HG03442 (cell line): Measurements from ENCODE around the gene ADGB.
A peak's percentile ranks its signal among the peaks of the same experiment; 100 is the strongest.
"Not testable (repeated sequence)": the region's sequence is repeated elsewhere in the genome, so short reads cannot be mapped to it uniquely, and the experiment has no call there.

Experiments used
- ATAC-seq: cut with Tn5 transposase; IDR thresholded peaks from one replicate; pipeline ENCODE4 v1.9.1; 2021; ENCODE audit warnings: mild to moderate bottlenecking, moderate library complexity; ENCODE audit not compliant: unreplicated experiment

The ADGB gene

GRCh38 chr6:146753306-146753705 is 154.5 kb downstream of the ADGB start:
- no peak for ATAC-seq

- no peak for ATAC-seq
These were observed 168.9 kb downstream of the ADGB start for GRCh38 chr6:146767632-146768031.

GRCh38 chr6:146768722-146769121 is 169.9 kb downstream of the ADGB start:
- no peak for ATAC-seq

GRCh38 chr6:146770275-146770964 is 171.6 kb downstream of the ADGB start:
- ATAC-seq: no peak

- ATAC-seq: no peak
These were observed 172.4 kb downstream of the ADGB start for GRCh38 chr6:146770965-146771735.

GRCh38 chr6:146775220-146775619 is 176.4 kb downstream of the ADGB start:
- no peak for ATAC-seq

GRCh38 chr6:146781836-146782235 is 183.1 kb downstream of the ADGB start:
- ATAC-seq: no peak

- ATAC-seq: peak; percentile 99
These were observed 186.3 kb downstream of the ADGB start for GRCh38 chr6:146785001-146785585.

- ATAC-seq: no peak
These were observed 189.2 kb downstream of the ADGB start for GRCh38 chr6:146787876-146788508.

GRCh38 chr6:146790561-146791091 is 191.9 kb downstream of the ADGB start:
- no peak for ATAC-seq

GRCh38 chr6:146791930-146792329 is 193.2 kb downstream of the ADGB start:
- no peak for ATAC-seq

- ATAC-seq: not testable (repeated sequence)
These were observed 194.4 kb downstream of the ADGB start for GRCh38 chr6:146793218-146793617.

- no peak for ATAC-seq
These were observed 196.8 kb downstream of the ADGB start for GRCh38 chr6:146795479-146796133.

GRCh38 chr6:146803167-146803566 is 204.4 kb downstream of the ADGB start:
- ATAC-seq: not testable (repeated sequence)

GRCh38 chr6:146803601-146804000 is 204.8 kb downstream of the ADGB start:
- no peak for ATAC-seq

GRCh38 chr6:146805546-146806325 is 207.0 kb downstream of the ADGB start:
- no peak for ATAC-seq

- not testable (repeated sequence) for ATAC-seq
These were observed 210.2 kb downstream of the ADGB start for GRCh38 chr6:146809014-146809413.

GRCh38 chr6:146812811-146813321 is 214.1 kb downstream of the ADGB start:
- not testable (repeated sequence) for ATAC-seq

- no peak for ATAC-seq
These were observed 214.8 kb downstream of the ADGB start for GRCh38 chr6:146813554-146813953.
